C4-2B (cell line): ENCODE data around the gene LRBA.

Experiments used
- ZFX ChIP-seq: fragments of 450-650 bp; IDR thresholded peaks from 2 replicates; pipeline ENCODE4 v1.6.1; 2017
- TF ChIP-seq, protein P1 (sequence below): fragments of 450-650 bp; conservative IDR thresholded peaks from 2 replicates; pipeline ENCODE4 v1.5.1; 2017; ENCODE audit warnings: mild to moderate bottlenecking

DNA sequence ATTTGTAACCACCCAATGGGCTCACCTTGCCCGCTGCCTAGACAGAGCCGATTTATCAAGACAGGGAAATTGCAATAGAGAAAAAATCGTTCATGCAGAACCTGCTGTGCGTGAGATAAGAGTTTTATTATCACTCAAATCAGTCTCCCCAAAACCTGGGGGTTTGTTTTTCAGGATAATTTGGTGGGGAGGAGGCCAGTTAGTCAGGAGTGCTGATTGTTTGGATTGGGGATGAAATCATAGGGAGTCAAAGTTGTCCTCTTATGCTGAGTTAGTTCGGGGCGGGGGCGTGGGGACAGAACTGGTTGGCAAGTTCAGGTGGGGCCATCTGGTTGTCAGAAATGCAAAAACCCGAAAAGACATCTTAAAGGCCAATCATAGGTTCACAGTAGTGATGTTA, 230.1 kb downstream of the LRBA start:
- TF ChIP-seq, protein P1, sequence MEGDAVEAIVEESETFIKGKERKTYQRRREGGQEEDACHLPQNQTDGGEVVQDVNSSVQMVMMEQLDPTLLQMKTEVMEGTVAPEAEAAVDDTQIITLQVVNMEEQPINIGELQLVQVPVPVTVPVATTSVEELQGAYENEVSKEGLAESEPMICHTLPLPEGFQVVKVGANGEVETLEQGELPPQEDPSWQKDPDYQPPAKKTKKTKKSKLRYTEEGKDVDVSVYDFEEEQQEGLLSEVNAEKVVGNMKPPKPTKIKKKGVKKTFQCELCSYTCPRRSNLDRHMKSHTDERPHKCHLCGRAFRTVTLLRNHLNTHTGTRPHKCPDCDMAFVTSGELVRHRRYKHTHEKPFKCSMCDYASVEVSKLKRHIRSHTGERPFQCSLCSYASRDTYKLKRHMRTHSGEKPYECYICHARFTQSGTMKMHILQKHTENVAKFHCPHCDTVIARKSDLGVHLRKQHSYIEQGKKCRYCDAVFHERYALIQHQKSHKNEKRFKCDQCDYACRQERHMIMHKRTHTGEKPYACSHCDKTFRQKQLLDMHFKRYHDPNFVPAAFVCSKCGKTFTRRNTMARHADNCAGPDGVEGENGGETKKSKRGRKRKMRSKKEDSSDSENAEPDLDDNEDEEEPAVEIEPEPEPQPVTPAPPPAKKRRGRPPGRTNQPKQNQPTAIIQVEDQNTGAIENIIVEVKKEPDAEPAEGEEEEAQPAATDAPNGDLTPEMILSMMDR: no peak
- TF ChIP-seq ZFX: no peak
